NCI-H345 (cell line): Measurements from ENCODE around the gene IQGAP3.

Source experiments
- DNase-seq: peaks from one replicate; lab custom pipeline; 2025; lab: John Stamatoyannopoulos, UW

IQGAP3 gene

GRCh38 chr1:156509424-156510034, 62.8 kb downstream of the IQGAP3 start:
- DNase-seq = no peak

GRCh38 chr1:156508955-156509234, 63.5 kb downstream of the IQGAP3 start:
- DNase-seq = no peak

- no peak for DNase-seq
Measured at GRCh38 chr1:156508205-156508954, 64.0 kb downstream of the IQGAP3 start.

GRCh38 chr1:156506450-156506849, 65.9 kb downstream of the IQGAP3 start:
- no peak for DNase-seq

GRCh38 chr1:156505679-156506298, 66.6 kb downstream of the IQGAP3 start:
- no peak for DNase-seq

GRCh38 chr1:156504821-156505678, 67.3 kb downstream of the IQGAP3 start:
- peak; percentile 100 for DNase-seq

GRCh38 chr1:156504438-156504813, 67.9 kb downstream of the IQGAP3 start:
- DNase-seq = peak; percentile 72

- no peak for DNase-seq
Measured at GRCh38 chr1:156503698-156504437, 68.5 kb downstream of the IQGAP3 start.

GRCh38 chr1:156502894-156503697, 69.3 kb downstream of the IQGAP3 start:
- peak; percentile 47 for DNase-seq

GRCh38 chr1:156502391-156502893, 69.9 kb downstream of the IQGAP3 start:
- DNase-seq = no peak

- DNase-seq = peak; percentile 100
Measured at GRCh38 chr1:156500793-156501506, 71.4 kb downstream of the IQGAP3 start.

GRCh38 chr1:156500543-156500792, 71.9 kb downstream of the IQGAP3 start, which contains the start of gene MEF2D:
Gene MEF2D, minus strand, starts transcription at chr1:156500775. Its CDS starts 17,483 bp downstream, at chr1:156483292.
- no peak for DNase-seq

GRCh38 chr1:156499842-156500542, 72.4 kb downstream of the IQGAP3 start:
- DNase-seq = peak; percentile 77

GRCh38 chr1:156499194-156499841, 73.0 kb downstream of the IQGAP3 start:
- no peak for DNase-seq

GRCh38 chr1:156498432-156499193, 73.8 kb downstream of the IQGAP3 start:
- DNase-seq = no peak

- no peak for DNase-seq
Measured at GRCh38 chr1:156497743-156498431, 74.5 kb downstream of the IQGAP3 start.

GRCh38 chr1:156497078-156497742, 75.2 kb downstream of the IQGAP3 start:
- no peak for DNase-seq
